Pancreas (tissue), 10 donors: ENCODE results near the gene PAX8. TPM values are rescaled to one million over a fixed set of nuclear protein-coding genes. Genes with fewer than 3 reads are reported as not detected.

Source experiments
- ATAC-seq, 4 donors: fragments of 200-7000 bp; cut with Tn5 transposase; one replicate each; pipeline versions ENCODE4 v1.8.0 to v1.9.1; 2020; ENCODE audit warnings: mild to moderate bottlenecking in 4 of 4, moderate library complexity in 4 of 4
- DNase-seq, 6 donors: peaks; one replicate each; pipeline ENCODE4 v3.0.0-alpha.2; 2020
- FAIRE-seq: peaks from 2 replicates; lab custom pipeline; 2012; peaks lifted over from hg19 to GRCh38; lab: Jason Lieb, UNC
- H3K27ac ChIP-seq, 4 donors: fragments of 200-600 bp; sonication (generic); 1 replicate in 3 of 4; 2 replicates in 1 of 4; pipeline versions ENCODE4 v1.5.0 to v1.8.0; 2020
- H3K27me3 ChIP-seq, 4 donors: fragments of 200-600 bp; one replicate each; pipeline ENCODE4 v1.8.0; 2021
- H3K36me3 ChIP-seq, 3 donors: fragments of 200-600 bp; sonication (generic) in 1 of 3; one replicate each; pipeline versions ENCODE4 v1.5.0 to v1.8.0; 2020 to 2021
- H3K4me1 ChIP-seq, 3 donors: fragments of 200-600 bp; one replicate each; pipeline ENCODE4 v1.8.0; 2021
- H3K4me3 ChIP-seq, 4 donors: fragments of 200-600 bp; sonication (generic) in 2 of 4; one replicate each; pipeline versions ENCODE4 v1.5.0 to v1.8.0; 2020 to 2021
- H3K9me3 ChIP-seq, 4 donors: fragments of 200-600 bp; one replicate each; pipeline ENCODE4 v1.8.0; 2021
- WGBS, 2 donors: extraction: QIAGEN DNeasy Blood & Tissue Kit; methylation state at CpG; one replicate each; pipeline ENCODE4 v1.1.7; 2013; 5-methylcytosine and 5-hydroxymethylcytosine counted together
- intact Hi-C, 3 donors: fragments of 100-400 bp; cut with DNase I; formaldehyde crosslinking; loops; one replicate each; pipeline versions ENCODE4 v1.11.1 to v1.14.2; 2022
- polyA plus RNA-seq, 2 donors: library from polyadenylated mRNA; stranded (reverse); fragments of 200-250 nt; gene quantifications; one replicate each; pipeline ENCODE4 v1.2.3, GENCODE V29; 2013
- total RNA-seq, 6 donors: library from RNA; stranded (reverse); fragmentation: NEBNext Ultra II Directional in 4 of 6; extraction: Animal tissue kit (Norgen Biotek cat#: 25700) in 4 of 6; gene quantifications; one replicate each; pipeline versions ENCODE4 v1.2.1 to v1.2.4, GENCODE V29; 2021 to 2023
- TF ChIP-seq, protein P1 (sequence below), 4 donors: fragments of 200-600 bp; sonication (generic) in 3 of 4; IDR thresholded peaks; one replicate each; pipeline versions ENCODE4 v1.5.0 to v1.8.0; 2021; ENCODE audit warnings: antibody characterized with exemption in 4 of 4
- donor health status: healthy with polysubstance abuse.
- donor health status: DM: no; HTN: no; CAD: no; lungs with moderate emphysema.
- donor health status: DM: no; HTN: no; CAD: no.
- donor health status: control.
- donor health status: control.
- donor health status: Bipolar disorder and iron deficiency.
- donor health status: DM: yes; HTN: yes; CAD: no.
- donor health status: DM: no; HTN: no; CAD: no.
- donor health status: DM: no; HTN: no; CAD: no.
- donor health status: DM: yes; HTN: yes; CAD: no.

Gene PAX8
- total and polyA plus RNA-seq, 8 donors = 0.23 to 1.1 (median 0.55) TPM; not detected in 2

DNA sequence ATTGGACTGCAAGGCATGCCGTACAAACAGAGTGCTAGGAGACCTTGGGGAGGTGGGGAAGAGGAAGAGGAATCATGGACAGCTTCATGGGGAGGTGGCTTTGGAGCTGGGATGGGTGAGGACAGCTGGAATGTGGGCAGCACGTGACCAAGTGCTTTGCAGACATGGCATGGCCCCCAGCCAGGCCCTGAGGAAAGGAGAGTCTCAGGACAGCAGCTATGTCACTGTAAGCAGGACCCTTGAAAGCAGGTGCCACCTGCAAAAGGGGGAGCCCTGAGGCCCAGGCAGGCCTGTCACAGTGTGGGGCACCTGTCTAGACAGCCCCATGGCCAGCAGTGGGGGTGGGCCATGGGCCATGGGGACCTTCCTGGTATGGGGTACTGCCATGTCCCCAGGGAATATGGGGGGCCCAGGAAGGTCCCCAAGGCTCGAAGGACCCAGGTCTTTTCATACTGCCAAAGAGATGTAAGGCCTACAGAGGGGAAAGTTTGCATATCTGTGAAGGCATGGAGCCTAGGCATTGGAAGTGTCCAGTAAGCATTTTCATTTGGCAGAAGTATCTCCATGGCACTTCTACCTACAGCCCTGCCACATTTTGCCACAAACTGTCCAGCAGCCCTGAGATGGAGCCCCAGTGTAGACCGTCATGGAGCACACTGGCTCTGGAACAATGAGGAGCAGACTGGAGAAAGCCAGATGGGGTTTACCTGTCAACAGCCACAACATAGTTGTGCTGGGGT, 9.9 kb downstream of the PAX8 start:
- TF ChIP-seq, protein P1, sequence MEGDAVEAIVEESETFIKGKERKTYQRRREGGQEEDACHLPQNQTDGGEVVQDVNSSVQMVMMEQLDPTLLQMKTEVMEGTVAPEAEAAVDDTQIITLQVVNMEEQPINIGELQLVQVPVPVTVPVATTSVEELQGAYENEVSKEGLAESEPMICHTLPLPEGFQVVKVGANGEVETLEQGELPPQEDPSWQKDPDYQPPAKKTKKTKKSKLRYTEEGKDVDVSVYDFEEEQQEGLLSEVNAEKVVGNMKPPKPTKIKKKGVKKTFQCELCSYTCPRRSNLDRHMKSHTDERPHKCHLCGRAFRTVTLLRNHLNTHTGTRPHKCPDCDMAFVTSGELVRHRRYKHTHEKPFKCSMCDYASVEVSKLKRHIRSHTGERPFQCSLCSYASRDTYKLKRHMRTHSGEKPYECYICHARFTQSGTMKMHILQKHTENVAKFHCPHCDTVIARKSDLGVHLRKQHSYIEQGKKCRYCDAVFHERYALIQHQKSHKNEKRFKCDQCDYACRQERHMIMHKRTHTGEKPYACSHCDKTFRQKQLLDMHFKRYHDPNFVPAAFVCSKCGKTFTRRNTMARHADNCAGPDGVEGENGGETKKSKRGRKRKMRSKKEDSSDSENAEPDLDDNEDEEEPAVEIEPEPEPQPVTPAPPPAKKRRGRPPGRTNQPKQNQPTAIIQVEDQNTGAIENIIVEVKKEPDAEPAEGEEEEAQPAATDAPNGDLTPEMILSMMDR (IDR thresholded peaks at IDR 0.05) = no peak
- DNase-seq (no peak), ATAC-seq (peak in 1 of 4 donors; percentile 18), FAIRE-seq (no peak)
- Histone ChIP-seq H3K27me3 (peaks cover 0 to 6% (median 0%) of the 10 kb centered on the region in 4 donors), H3K4me1 (no peaks in the 10 kb centered on the region), H3K36me3 (no peaks in the 10 kb centered on the region), H3K27ac (no peak overlapping the region), H3K4me3 (no peak overlapping the region), H3K9me3 (no peaks in the 10 kb centered on the region)
- intact Hi-C loops = no loop called here
- 70 to 82% methylated on average over 4 of the region's 4 CpGs for WGBS, 2 donors

DNA sequence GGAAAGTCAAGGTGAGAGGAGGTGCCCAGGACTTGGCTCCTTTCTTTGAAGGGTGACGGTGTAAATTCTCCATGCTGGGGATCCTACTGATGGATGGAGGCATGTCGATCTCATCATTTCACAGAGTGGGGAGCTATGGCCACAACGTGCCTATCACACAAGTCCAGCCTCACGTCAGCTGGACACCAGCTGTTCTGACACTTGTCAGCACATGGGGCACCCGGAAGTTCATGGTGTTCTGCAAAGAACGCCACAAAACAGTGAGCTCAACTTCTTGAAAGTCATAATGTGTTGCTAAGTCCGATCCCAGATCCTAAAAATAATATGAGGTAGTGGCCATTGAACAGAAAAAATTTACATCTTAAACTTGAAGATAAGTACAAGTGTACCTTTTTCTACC, 12.3 kb downstream of the PAX8 start:
- FAIRE-seq = no peak
- H3K4me1 ChIP-seq = no peaks in the 10 kb centered on the region
- intact Hi-C loops = no loop called here

DNA sequence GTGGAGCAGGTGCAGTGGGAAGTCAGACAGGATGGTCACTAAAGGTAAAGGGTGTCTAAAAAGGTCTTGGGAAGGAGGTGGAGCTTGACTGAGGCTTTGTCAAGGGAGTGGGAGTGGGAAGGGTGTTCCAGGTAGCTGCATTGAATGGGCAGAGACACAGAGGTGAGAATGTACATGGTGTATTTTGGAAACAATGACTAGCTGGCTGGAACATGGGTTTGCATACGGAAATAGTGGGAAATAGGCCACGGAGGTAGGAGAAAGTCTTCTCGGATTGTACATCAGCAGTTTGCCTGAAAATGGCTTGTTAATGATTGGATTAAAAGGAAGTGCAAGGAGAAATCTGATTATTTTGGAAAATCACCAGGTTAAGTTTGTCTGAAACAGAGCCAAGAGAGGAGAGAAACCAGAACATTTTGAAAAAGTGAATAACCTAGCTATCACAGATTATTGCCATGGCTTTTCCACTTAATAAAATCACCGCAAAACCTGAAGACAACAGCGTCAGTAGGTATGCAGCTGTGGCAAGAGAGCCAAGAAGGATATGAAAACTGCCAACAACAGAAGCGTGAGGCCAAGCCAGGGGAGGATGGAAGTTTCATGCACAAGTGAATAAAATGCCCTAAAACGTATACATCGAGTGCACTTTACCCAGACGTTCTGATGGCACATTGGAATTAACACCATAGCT, 13.9 kb downstream of the PAX8 start:
- no peak overlapping the region for H3K4me3 ChIP-seq
- H3K36me3 ChIP-seq = no peaks in the 10 kb centered on the region
- no peak for DNase-seq
- no peaks in the 10 kb centered on the region for H3K27me3 ChIP-seq
- H3K9me3 ChIP-seq = no peaks in the 10 kb centered on the region
- WGBS, 2 donors = 42 to 58% methylated on average over 9 of the region's 9 CpGs
- ATAC-seq = peak in 3 of 4 donors; percentile 11 to 52 (median 34)
- no peaks in the 10 kb centered on the region for H3K4me1 ChIP-seq
- TF ChIP-seq, protein P1 (IDR thresholded peaks at IDR 0.05) = no peak
- no peak for FAIRE-seq
- intact Hi-C loops = no loop called here
- peak overlapping the region in 1 of 4 donors; percentile 47 for H3K27ac ChIP-seq

More for the DNA sequence above, 12.3 kb downstream of the PAX8 start:
- ATAC-seq (no peak), DNase-seq (no peak)
- TF ChIP-seq, protein P1 (IDR thresholded peaks at IDR 0.05) = no peak
- Histone ChIP-seq H3K27ac (no peak overlapping the region), H3K27me3 (no peaks in the 10 kb centered on the region), H3K36me3 (no peaks in the 10 kb centered on the region), H3K4me3 (no peak overlapping the region), H3K9me3 (no peaks in the 10 kb centered on the region)
- 65 to 80% methylated on average over 7 of the region's 7 CpGs for WGBS, 2 donors

DNA sequence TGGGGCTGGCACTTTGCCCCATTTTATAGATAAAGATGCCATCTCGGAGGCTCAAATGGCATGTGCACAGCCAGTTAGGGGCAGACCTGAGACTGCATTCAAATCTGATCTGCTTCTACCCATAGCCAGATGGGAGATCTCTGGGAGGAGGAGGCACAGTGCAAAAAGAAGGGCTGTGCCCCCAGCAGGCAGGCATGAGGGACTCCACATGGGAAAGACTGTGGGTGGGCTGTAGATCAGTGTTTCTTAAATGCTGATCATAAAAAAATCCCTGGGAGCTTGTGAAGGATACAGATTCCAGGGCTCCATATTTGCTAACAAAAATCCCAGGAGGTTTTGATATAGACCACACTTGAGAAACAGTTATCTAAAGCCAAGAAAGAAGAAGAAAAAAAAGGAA, 15.2 kb downstream of the PAX8 start:
- WGBS, 2 donors = 27 to 35% methylated on average over 1 of the region's 1 CpG

More for the DNA sequence above, 15.2 kb downstream of the PAX8 start:
- no peak for ATAC-seq
- Histone ChIP-seq H3K9me3 (no peaks in the 10 kb centered on the region), H3K36me3 (no peaks in the 10 kb centered on the region), H3K27me3 (no peaks in the 10 kb centered on the region), H3K4me1 (no peaks in the 10 kb centered on the region), H3K27ac (no peak overlapping the region), H3K4me3 (no peak overlapping the region)
- intact Hi-C loops = no loop called here
- no peak for FAIRE-seq
- no peak for DNase-seq
- TF ChIP-seq, protein P1 (IDR thresholded peaks at IDR 0.05) = no peak
